Measurements from ENCODE around the gene TRPM3. TPM values are rescaled to one million over a fixed set of nuclear protein-coding genes. Genes with fewer than 3 reads are reported as not detected.
"Not testable (repeated sequence)": the region's sequence is repeated elsewhere in the genome, so short reads cannot be mapped to it uniquely, and the experiment has no call there.

The TRPM3 gene
- total RNA-seq, 4 donors from 2014 or later = 2.4 to 11.1 (median 5.6) TPM

DNA sequence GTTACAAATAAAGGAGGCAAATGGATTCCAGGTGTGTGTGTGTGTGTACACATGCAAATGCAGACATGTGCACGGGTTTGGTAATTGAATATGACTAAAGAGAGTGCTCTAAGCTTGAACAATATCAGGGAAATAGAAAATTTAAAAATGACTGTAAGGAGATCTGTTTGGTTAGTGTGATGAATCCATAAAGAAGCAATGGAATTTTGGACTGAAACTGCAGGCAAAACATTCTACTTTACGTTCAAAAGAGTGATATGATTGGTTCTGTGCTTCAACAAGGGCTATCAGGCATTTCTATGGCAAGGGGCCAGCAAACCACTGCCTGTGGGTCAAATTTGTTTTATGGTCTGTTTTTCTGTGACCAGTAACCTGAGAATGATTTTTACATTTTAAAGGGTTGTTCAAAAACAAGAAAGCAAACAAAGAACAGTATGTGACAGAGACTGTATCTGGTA lies 374.1 kb downstream of the TRPM3 start:
- H3K4me1 ChIP-seq = peaks cover 7 to 9% of the 10 kb centered on the region in 2 donors
- H3K9me3 ChIP-seq = no peaks in the 10 kb centered on the region
- H3K27me3 ChIP-seq = no peaks in the 10 kb centered on the region
- no peak overlapping the region for H3K4me3 ChIP-seq (replicated peaks in 1 of 3)
- 31% methylated on average over 2 of the region's 2 CpGs for WGBS, 2 donors
- peak; percentile 52 to 56 for DNase-seq
- TF ChIP-seq, protein P1, sequence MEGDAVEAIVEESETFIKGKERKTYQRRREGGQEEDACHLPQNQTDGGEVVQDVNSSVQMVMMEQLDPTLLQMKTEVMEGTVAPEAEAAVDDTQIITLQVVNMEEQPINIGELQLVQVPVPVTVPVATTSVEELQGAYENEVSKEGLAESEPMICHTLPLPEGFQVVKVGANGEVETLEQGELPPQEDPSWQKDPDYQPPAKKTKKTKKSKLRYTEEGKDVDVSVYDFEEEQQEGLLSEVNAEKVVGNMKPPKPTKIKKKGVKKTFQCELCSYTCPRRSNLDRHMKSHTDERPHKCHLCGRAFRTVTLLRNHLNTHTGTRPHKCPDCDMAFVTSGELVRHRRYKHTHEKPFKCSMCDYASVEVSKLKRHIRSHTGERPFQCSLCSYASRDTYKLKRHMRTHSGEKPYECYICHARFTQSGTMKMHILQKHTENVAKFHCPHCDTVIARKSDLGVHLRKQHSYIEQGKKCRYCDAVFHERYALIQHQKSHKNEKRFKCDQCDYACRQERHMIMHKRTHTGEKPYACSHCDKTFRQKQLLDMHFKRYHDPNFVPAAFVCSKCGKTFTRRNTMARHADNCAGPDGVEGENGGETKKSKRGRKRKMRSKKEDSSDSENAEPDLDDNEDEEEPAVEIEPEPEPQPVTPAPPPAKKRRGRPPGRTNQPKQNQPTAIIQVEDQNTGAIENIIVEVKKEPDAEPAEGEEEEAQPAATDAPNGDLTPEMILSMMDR (IDR thresholded peaks at IDR 0.05) = no peak
- TF ChIP-seq POLR2A (IDR thresholded peaks at IDR 0.05) = no peak
- no peaks in the 10 kb centered on the region for H3K36me3 ChIP-seq
- no peak overlapping the region for H3K27ac ChIP-seq
- intact Hi-C loops (cut with DNase I) = no loop called here

DNA sequence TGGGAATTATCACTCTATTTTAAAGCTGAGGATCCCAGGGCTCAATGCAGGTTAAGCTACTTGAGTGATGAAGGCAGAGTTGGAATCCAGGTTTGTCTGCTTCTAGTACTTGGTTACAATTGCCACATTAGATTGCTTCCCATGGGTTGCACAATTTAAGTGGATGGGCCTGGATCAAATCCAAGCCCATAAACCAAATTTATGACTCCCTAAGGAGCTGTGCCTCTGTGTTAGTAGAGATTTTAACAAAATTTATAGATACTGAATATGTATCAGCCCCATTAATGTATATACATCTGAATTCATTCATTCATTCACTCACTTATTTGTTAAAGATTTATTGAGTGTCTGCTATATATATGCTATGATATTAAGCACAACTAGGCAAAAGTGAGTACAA lies 374.7 kb downstream of the TRPM3 start:
- no peak for TF ChIP-seq POLR2A (IDR thresholded peaks at IDR 0.05)
- TF ChIP-seq, protein P1 (IDR thresholded peaks at IDR 0.05) = no peak
- Histone ChIP-seq H3K27ac (no peak overlapping the region), H3K36me3 (no peaks in the 10 kb centered on the region), H3K9me3 (no peaks in the 10 kb centered on the region), H3K27me3 (no peaks in the 10 kb centered on the region), H3K4me1 (peaks cover 7 to 9% of the 10 kb centered on the region in 2 donors), H3K4me3 (replicated peaks in 1 of 3) (no peak overlapping the region)
- intact Hi-C loops (cut with DNase I) = no loop called here
- DNase-seq = no peak

DNA sequence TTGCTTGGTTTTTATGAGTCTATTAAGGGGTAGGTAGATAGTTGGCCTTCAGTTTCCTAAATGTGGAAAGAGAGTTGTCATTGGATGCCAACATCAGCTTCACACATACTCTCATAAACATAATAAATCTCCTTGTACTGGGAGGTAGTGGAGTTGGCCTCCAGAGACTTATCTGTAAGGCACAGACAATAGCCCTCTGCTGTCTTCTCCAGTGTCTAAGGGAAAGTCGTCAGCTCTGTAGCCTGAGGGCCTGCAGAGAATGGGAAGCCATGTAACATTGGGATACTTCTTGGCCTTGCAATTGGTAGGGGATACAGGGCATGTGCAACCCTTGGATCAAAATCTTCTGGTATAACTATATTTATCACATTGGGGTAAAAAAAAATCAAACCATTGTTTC lies 375.1 kb downstream of the TRPM3 start:
- no peak overlapping the region for H3K4me3 ChIP-seq (replicated peaks in 1 of 3)
- no peaks in the 10 kb centered on the region for H3K36me3 ChIP-seq
- peaks cover 7 to 9% of the 10 kb centered on the region in 2 donors for H3K4me1 ChIP-seq
- intact Hi-C loops (cut with DNase I) = no loop called here
- whole genome bisulfite sequencing, 2 donors = 5 to 47% methylated on average over 1 of the region's 1 CpG
- TF ChIP-seq, protein P1 (IDR thresholded peaks at IDR 0.05) = no peak
- no peak for DNase-seq
- no peak overlapping the region for H3K27ac ChIP-seq
- no peaks in the 10 kb centered on the region for H3K27me3 ChIP-seq
- no peaks in the 10 kb centered on the region for H3K9me3 ChIP-seq

DNA sequence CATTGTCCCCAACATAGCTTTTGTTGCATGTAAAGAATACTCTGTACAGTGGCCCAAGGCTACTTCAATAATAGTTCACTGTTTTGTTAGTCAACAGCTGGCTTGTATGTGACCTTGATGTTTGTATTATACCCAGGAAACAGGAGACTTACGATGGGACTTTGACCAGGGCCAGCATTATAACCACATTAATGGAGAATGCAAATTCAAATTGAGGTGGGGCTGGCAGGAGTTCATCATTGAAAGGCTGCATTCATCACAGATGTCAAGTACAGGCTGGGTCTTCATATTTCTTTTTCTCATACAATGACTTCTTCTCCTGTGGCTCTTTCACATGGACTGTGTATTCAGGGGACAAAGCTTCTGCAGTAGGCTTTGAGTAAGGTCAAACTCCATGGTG lies 396.6 kb downstream of the TRPM3 start:
- H3K27me3 ChIP-seq; H3K4me3 ChIP-seq (replicated peaks in 1 of 3); H3K9me3 ChIP-seq; H3K27ac ChIP-seq; intact Hi-C loops (cut with DNase I); H3K36me3 ChIP-seq; H3K4me1 ChIP-seq; DNase-seq: not testable (repeated sequence)
- no CpG with 5 or more reads among the region's 1 CpG for WGBS, 2 donors

DNA sequence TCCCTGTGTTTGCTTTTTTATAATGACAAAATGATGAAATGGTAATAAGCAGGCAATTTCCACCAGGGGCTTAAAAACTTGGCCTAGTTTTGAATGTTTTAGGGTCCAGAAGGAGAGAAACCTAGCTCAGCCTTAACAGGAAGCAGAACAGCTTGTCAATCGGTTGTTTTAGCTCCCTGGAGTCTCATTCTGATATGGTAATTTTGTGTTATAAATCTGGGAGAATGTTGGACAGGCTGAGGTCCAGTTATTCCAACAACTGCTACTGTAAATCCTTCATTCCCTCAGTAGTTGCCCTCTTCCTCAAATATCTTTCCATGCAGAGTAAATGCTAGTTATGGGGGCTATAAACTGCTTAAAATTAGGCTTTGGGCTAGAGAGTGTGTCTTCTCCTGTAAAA lies 397.4 kb downstream of the TRPM3 start:
- H3K4me3 ChIP-seq (replicated peaks in 1 of 3); DNase-seq; H3K36me3 ChIP-seq; H3K9me3 ChIP-seq; H3K4me1 ChIP-seq; intact Hi-C loops (cut with DNase I); H3K27ac ChIP-seq; H3K27me3 ChIP-seq: not testable (repeated sequence)
- no CpG with 5 or more reads among the region's 1 CpG for WGBS, 2 donors

DNA sequence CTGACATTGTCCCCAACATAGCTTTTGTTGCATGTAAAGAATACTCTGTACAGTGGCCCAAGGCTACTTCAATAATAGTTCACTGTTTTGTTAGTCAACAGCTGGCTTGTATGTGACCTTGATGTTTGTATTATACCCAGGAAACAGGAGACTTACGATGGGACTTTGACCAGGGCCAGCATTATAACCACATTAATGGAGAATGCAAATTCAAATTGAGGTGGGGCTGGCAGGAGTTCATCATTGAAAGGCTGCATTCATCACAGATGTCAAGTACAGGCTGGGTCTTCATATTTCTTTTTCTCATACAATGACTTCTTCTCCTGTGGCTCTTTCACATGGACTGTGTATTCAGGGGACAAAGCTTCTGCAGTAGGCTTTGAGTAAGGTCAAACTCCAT lies 414.6 kb downstream of the TRPM3 start:
- H3K9me3 ChIP-seq; H3K4me3 ChIP-seq (replicated peaks in 1 of 3); H3K27me3 ChIP-seq; H3K36me3 ChIP-seq; DNase-seq; H3K4me1 ChIP-seq; intact Hi-C loops (cut with DNase I); H3K27ac ChIP-seq: not testable (repeated sequence)
- no CpG with 5 or more reads among the region's 1 CpG for WGBS, 2 donors

DNA sequence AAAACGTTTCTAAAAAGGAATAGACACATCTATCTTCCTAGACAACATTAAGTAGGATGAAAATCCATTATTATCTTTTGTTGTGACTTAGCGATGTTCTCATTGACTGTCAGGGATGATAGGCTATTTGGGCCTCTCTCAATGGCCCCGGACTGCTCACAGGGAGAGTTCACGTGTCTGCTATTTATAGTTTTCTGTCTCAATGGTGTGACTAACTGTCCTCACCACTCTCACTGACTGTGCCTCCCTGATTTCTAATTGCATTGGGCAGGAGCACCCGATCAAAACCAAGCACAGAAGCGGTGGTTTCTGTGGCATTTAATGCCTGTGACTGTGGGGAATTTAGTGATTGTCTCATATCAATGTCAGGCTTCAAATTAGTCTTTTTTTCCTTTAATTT lies 420.3 kb downstream of the TRPM3 start:
- Histone ChIP-seq H3K4me3 (replicated peaks in 1 of 3) (no peak overlapping the region), H3K9me3 (no peaks in the 10 kb centered on the region), H3K36me3 (no peaks in the 10 kb centered on the region), H3K27me3 (no peaks in the 10 kb centered on the region), H3K4me1 (no peaks in the 10 kb centered on the region), H3K27ac (no peak overlapping the region)
- intact Hi-C loops (cut with DNase I) = no loop called here
- TF ChIP-seq, protein P1 (IDR thresholded peaks at IDR 0.05) = no peak
- TF ChIP-seq POLR2A (IDR thresholded peaks at IDR 0.05) = no peak
- 75 to 88% methylated on average over 6 of the region's 6 CpGs for WGBS, 2 donors
- DNase-seq = no peak
